HG02642 (cell line): ENCODE data around the gene VASN.
A peak's percentile ranks its signal among the peaks of the same experiment; 100 is the strongest.

ENCODE experiments used
- ATAC-seq: cut with Tn5 transposase; IDR thresholded peaks from one replicate; pipeline ENCODE4 v1.9.1; 2021; ENCODE audit warnings: mild to moderate bottlenecking; ENCODE audit not compliant: unreplicated experiment, poor library complexity

The VASN gene

GRCh38 chr16:4415538-4416199, 44.0 kb downstream of the VASN start:
- peak; percentile 14 for ATAC-seq

GRCh38 chr16:4416200-4417032, 44.8 kb downstream of the VASN start, which contains the start of gene CORO7:
Gene CORO7, minus strand, starts transcription at chr16:4416596. Its CDS starts 78 bp downstream, at chr16:4416518.
- ATAC-seq = peak; percentile 77

GRCh38 chr16:4419402-4419959, 47.8 kb downstream of the VASN start:
- no peak for ATAC-seq

- no peak for ATAC-seq
Observed at GRCh38 chr16:4420505-4421105, 49.0 kb downstream of the VASN start.

GRCh38 chr16:4425378-4426020, 53.9 kb downstream of the VASN start, which contains the start of gene DNAJA3:
Gene DNAJA3, plus strand, starts transcription at chr16:4425868. Its CDS starts 14 bp downstream, at chr16:4425882.
- ATAC-seq = peak; percentile 89

GRCh38 chr16:4426021-4426684, 54.5 kb downstream of the VASN start:
- peak; percentile 28 for ATAC-seq

- ATAC-seq = no peak
Observed at GRCh38 chr16:4426722-4427372, 55.2 kb downstream of the VASN start.

GRCh38 chr16:4428500-4428899, 56.9 kb downstream of the VASN start:
- no peak for ATAC-seq

- ATAC-seq = no peak
Observed at GRCh38 chr16:4431023-4431422, 59.4 kb downstream of the VASN start.
